Mesendoderm (in vitro differentiated cells): Measurements from ENCODE around the gene IRS1.

ENCODE experiments used
- DNase-seq: peaks from one replicate; pipeline ENCODE4 v3.0.0; 2013
- H2AK5ac ChIP-seq: 2 replicates; pipeline ENCODE4 v1.6.1; 2013; ENCODE audit warnings: low read length, inconsistent platforms
- H2BK120ac ChIP-seq: 2 replicates; pipeline ENCODE4 v1.6.1; 2013; ENCODE audit warnings: low read depth, mild to moderate bottlenecking, low read length, moderate library complexity, mixed read lengths
- H2BK15ac ChIP-seq: replicated peaks from 2 replicates; pipeline ENCODE4 v1.6.1; 2013; ENCODE audit warnings: low read depth, mild to moderate bottlenecking, moderate library complexity
- H2BK5ac ChIP-seq: 2 replicates; pipeline ENCODE4 v1.6.1; 2013; ENCODE audit warnings: low read length, inconsistent platforms
- H3K18ac ChIP-seq: 2 replicates; pipeline ENCODE4 v1.6.1; 2013; ENCODE audit warnings: mild to moderate bottlenecking, low read length, mixed read lengths
- H3K23ac ChIP-seq: one replicate; pipeline ENCODE4 v1.6.1; 2013; ENCODE audit warnings: low read length
- H3K27ac ChIP-seq: 2 replicates; pipeline ENCODE4 v1.5.1; 2013; ENCODE audit warnings: low read depth, mild to moderate bottlenecking, inconsistent platforms, low read length, moderate library complexity
- H3K27me3 ChIP-seq: 2 replicates; pipeline ENCODE4 v1.6.1; 2013; ENCODE audit warnings: low read length, control low read depth, mild to moderate bottlenecking, inconsistent platforms; ENCODE audit not compliant: insufficient read depth, poor library complexity
- H3K36me3 ChIP-seq: 2 replicates; pipeline ENCODE4 v1.6.1; 2013; ENCODE audit warnings: low read length, inconsistent platforms; ENCODE audit not compliant: control insufficient read depth, insufficient read depth
- H3K4ac ChIP-seq: one replicate; pipeline ENCODE4 v1.6.1; 2013; ENCODE audit warnings: low read depth, mild to moderate bottlenecking, low read length, moderate library complexity
- H3K4me1 ChIP-seq: 2 replicates; pipeline ENCODE4 v1.6.1; 2013; ENCODE audit warnings: low read depth, low read length, inconsistent platforms; ENCODE audit not compliant: control insufficient read depth
- H3K4me2 ChIP-seq: 2 replicates; pipeline ENCODE4 v1.6.1; 2013; ENCODE audit warnings: low read length
- H3K4me3 ChIP-seq: 2 replicates; pipeline ENCODE4 v1.5.1; 2013; ENCODE audit warnings: mild to moderate bottlenecking, low read length
- H3K56ac ChIP-seq: one replicate; pipeline ENCODE4 v1.6.1; 2013; ENCODE audit warnings: low read length
- H3K79me1 ChIP-seq: 2 replicates; pipeline ENCODE4 v1.6.1; 2013; ENCODE audit warnings: low read length, inconsistent platforms
- H3K79me2 ChIP-seq: 2 replicates; pipeline ENCODE4 v1.6.1; 2013; ENCODE audit warnings: mild to moderate bottlenecking, low read length; ENCODE audit not compliant: control insufficient read depth, insufficient read depth
- H3K9ac ChIP-seq: 2 replicates; pipeline ENCODE4 v1.6.1; 2013; ENCODE audit warnings: low read length, inconsistent platforms
- H4K5ac ChIP-seq: one replicate; pipeline ENCODE4 v1.6.1; 2013; ENCODE audit warnings: low read length
- H4K8ac ChIP-seq: one replicate; pipeline ENCODE4 v1.6.1; 2013; ENCODE audit warnings: low read depth, mild to moderate bottlenecking, control low read depth, low read length, moderate library complexity
- WGBS: extraction: QIAGEN DNeasy Blood & Tissue Kit; methylation state at CpG from one replicate; pipeline ENCODE4 v1.1.7; 2013; ENCODE audit warnings: low lambda C conversion rate, missing lambda C conversion rate; ENCODE audit not compliant: insufficient coverage; ENCODE audit errors: extremely low coverage; 5-methylcytosine and 5-hydroxymethylcytosine counted together

IRS1 gene

GRCh38 chr2:226692521-226693126 lies 107.0 kb downstream of the IRS1 start:
- H2AK5ac ChIP-seq, result no peak overlapping the region
- H4K5ac ChIP-seq, result no peak overlapping the region
- H3K9ac ChIP-seq, result no peak overlapping the region
- H3K4me1 ChIP-seq, result peaks cover 10% of the 10 kb centered on the region
- H3K56ac ChIP-seq, result no peak overlapping the region
- H3K23ac ChIP-seq, result no peak overlapping the region
- no peak for DNase-seq
- WGBS, result no CpG with 5 or more reads among the region's 9 CpGs
- no peak overlapping the region for H3K27ac ChIP-seq
- peak overlapping the region; percentile 47 for H2BK5ac ChIP-seq
- H3K4me3 ChIP-seq, result no peak overlapping the region
- H3K27me3 ChIP-seq, result no peaks in the 10 kb centered on the region
- no peaks in the 10 kb centered on the region for H3K79me2 ChIP-seq
- peak overlapping the region; percentile 60 for H3K18ac ChIP-seq
- H3K36me3 ChIP-seq, result no peaks in the 10 kb centered on the region
- H2BK120ac ChIP-seq, result peak overlapping the region; percentile 94
- no peak overlapping the region for H2BK15ac ChIP-seq
- no peak overlapping the region for H3K4ac ChIP-seq
- no peak overlapping the region for H3K4me2 ChIP-seq
- H4K8ac ChIP-seq, result peak overlapping the region; percentile 65
- H3K79me1 ChIP-seq, result no peaks in the 10 kb centered on the region

GRCh38 chr2:226691255-226691654 lies 108.4 kb downstream of the IRS1 start:
- H3K9ac ChIP-seq, result no peak overlapping the region
- no peak overlapping the region for H3K4me2 ChIP-seq
- H3K4me3 ChIP-seq, result no peak overlapping the region
- H3K27ac ChIP-seq, result peak overlapping the region; percentile 85
- no peak overlapping the region for H3K23ac ChIP-seq
- no peak overlapping the region for H4K5ac ChIP-seq
- H3K4me1 ChIP-seq, result peaks cover 10% of the 10 kb centered on the region
- no peak overlapping the region for H2BK5ac ChIP-seq
- no CpG with 5 or more reads among the region's 2 CpGs for WGBS
- H3K27me3 ChIP-seq, result no peaks in the 10 kb centered on the region
- no peak overlapping the region for H2BK15ac ChIP-seq
- DNase-seq, result peak; percentile 82
- no peaks in the 10 kb centered on the region for H3K79me2 ChIP-seq
- H4K8ac ChIP-seq, result no peak overlapping the region
- H3K36me3 ChIP-seq, result no peaks in the 10 kb centered on the region
- peak overlapping the region; percentile 31 for H3K56ac ChIP-seq
- H3K4ac ChIP-seq, result peak overlapping the region; percentile 7
- H3K18ac ChIP-seq, result no peak overlapping the region
- H2AK5ac ChIP-seq, result no peak overlapping the region
- peak overlapping the region; percentile 63 for H2BK120ac ChIP-seq
- H3K79me1 ChIP-seq, result no peaks in the 10 kb centered on the region

DNA sequence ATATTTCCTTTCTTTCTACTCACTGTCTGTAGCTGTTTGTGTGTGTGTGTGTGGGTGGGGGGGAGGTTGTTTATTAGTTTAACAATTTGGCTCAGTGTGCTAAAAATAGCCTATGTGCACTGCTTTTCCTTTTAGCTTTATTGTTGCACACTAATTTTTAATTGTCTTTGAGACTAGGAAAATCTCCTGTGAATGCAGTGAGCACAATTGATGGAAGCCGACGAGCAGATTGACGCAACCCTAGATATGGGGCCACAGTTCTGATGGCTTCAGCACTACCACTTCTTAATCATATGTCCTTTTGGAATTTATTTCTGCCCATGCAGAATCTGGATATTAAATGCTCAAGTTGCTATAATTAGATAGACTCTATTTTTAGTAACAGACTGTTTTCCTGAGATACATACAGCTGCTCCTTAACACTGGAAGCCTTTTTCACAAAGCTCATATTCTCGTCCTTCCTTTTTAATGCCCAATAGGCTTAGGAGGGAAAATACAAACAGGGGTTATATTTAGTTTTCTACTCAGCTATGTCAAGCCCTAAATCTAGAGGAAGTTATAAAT lies 109.1 kb downstream of the IRS1 start:
- Histone ChIP-seq H3K4me3 (no peak overlapping the region), H3K27me3 (no peaks in the 10 kb centered on the region), H2BK15ac (peak overlapping the region; percentile 92), H4K5ac (no peak overlapping the region), H3K23ac (no peak overlapping the region), H3K79me1 (no peaks in the 10 kb centered on the region), H3K4me2 (no peak overlapping the region), H4K8ac (no peak overlapping the region), H3K4ac (peak overlapping the region; percentile 24), H3K18ac (peak overlapping the region; percentile 39), H3K4me1 (peaks cover 10% of the 10 kb centered on the region), H3K27ac (peak overlapping the region; percentile 72), H3K9ac (no peak overlapping the region), H3K36me3 (no peaks in the 10 kb centered on the region), H3K79me2 (no peaks in the 10 kb centered on the region), H2BK5ac (no peak overlapping the region), H3K56ac (no peak overlapping the region), H2AK5ac (no peak overlapping the region), H2BK120ac (peak overlapping the region; percentile 88)
- DNase-seq, result no peak
- no CpG with 5 or more reads among the region's 4 CpGs for WGBS

DNA sequence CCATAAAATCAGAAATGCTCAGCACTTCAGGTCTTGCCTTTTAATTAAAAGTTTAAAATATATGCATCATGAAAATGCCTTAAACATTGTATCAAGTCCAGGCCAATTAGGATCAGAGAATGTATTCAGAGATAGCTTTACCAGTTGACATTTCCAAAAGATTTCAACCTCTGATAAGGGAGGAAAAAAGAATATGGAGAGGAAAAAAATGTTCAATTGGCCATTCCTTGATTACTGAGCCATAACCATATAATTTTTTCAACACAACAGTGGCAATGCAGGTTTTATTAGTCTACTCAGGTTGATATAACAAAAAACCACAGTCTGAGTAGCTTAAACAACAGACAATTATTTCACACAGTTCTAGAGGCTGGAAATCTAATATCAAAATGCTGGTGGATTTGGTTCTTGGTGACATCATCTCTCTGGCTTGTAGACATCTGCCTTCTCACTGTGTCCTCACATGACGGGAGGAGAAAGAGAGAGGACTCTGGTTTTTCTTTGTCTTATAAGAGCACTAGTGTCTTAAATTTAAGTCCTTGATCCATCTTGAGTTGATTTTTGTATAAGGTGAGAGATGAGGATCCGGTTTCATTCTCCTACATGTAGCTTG lies 111.9 kb downstream of the IRS1 start:
- Histone ChIP-seq H3K4me2 (no peak overlapping the region), H3K56ac (no peak overlapping the region), H3K4me3 (no peak overlapping the region), H4K8ac (no peak overlapping the region), H3K36me3 (no peaks in the 10 kb centered on the region), H2BK5ac (no peak overlapping the region), H3K18ac (no peak overlapping the region), H4K5ac (no peak overlapping the region), H3K4ac (no peak overlapping the region), H3K27me3 (no peaks in the 10 kb centered on the region), H3K79me2 (no peaks in the 10 kb centered on the region), H3K27ac (no peak overlapping the region), H2BK120ac (no peak overlapping the region), H3K9ac (no peak overlapping the region), H3K23ac (no peak overlapping the region), H2AK5ac (no peak overlapping the region), H2BK15ac (no peak overlapping the region), H3K4me1 (peaks cover 5% of the 10 kb centered on the region), H3K79me1 (no peaks in the 10 kb centered on the region)
- no peak for DNase-seq
- no CpG with 5 or more reads among the region's 2 CpGs for whole genome bisulfite sequencing

GRCh38 chr2:226684563-226684959 lies 115.1 kb downstream of the IRS1 start:
- H3K4me2 ChIP-seq, result no peak overlapping the region
- H3K27me3 ChIP-seq, result no peaks in the 10 kb centered on the region
- no peak overlapping the region for H4K5ac ChIP-seq
- H4K8ac ChIP-seq, result no peak overlapping the region
- no peak overlapping the region for H3K4me3 ChIP-seq
- H3K18ac ChIP-seq, result no peak overlapping the region
- H3K56ac ChIP-seq, result no peak overlapping the region
- H3K27ac ChIP-seq, result no peak overlapping the region
- no peaks in the 10 kb centered on the region for H3K4me1 ChIP-seq
- H3K4ac ChIP-seq, result no peak overlapping the region
- no peak overlapping the region for H3K23ac ChIP-seq
- no peak overlapping the region for H2AK5ac ChIP-seq
- no peaks in the 10 kb centered on the region for H3K79me2 ChIP-seq
- H3K79me1 ChIP-seq, result no peaks in the 10 kb centered on the region
- no peak overlapping the region for H2BK5ac ChIP-seq
- H2BK15ac ChIP-seq, result no peak overlapping the region
- WGBS, result no CpG with 5 or more reads among the region's 4 CpGs
- no peaks in the 10 kb centered on the region for H3K36me3 ChIP-seq
- no peak for DNase-seq
- H3K9ac ChIP-seq, result no peak overlapping the region
- no peak overlapping the region for H2BK120ac ChIP-seq
